ENCODE measurements around the gene ZBTB9.

ZBTB9 gene

GRCh38 chr6:33419580-33420490 is 34.5 kb upstream of the ZBTB9 start, which contains the start of gene SYNGAP1:
Gene SYNGAP1 (plus strand): TSS chr6:33420065. CDS start chr6:33420265, 200 bp downstream.
- DNase-seq: no peak

- DNase-seq: no peak
Observed at GRCh38 chr6:33420491-33421343, 33.7 kb upstream of the ZBTB9 start.

GRCh38 chr6:33421344-33421643 is 33.1 kb upstream of the ZBTB9 start:
- no peak for DNase-seq

- no peak for DNase-seq
Observed at GRCh38 chr6:33423777-33424176, 30.6 kb upstream of the ZBTB9 start.

GRCh38 chr6:33424855-33425667 is 29.3 kb upstream of the ZBTB9 start:
- DNase-seq: no peak

- peak; percentile 71 for DNase-seq
Observed at GRCh38 chr6:33425668-33426577, 28.5 kb upstream of the ZBTB9 start.

GRCh38 chr6:33426590-33427511 is 27.5 kb upstream of the ZBTB9 start:
- no peak for DNase-seq

GRCh38 chr6:33427585-33428223 is 26.7 kb upstream of the ZBTB9 start:
- DNase-seq: no peak

- DNase-seq: no peak
Observed at GRCh38 chr6:33428224-33428965, 26.0 kb upstream of the ZBTB9 start.

- DNase-seq: no peak
Observed at GRCh38 chr6:33428966-33429749, 25.2 kb upstream of the ZBTB9 start.

- no peak for DNase-seq
Observed at GRCh38 chr6:33429750-33430052, 24.7 kb upstream of the ZBTB9 start.

GRCh38 chr6:33430334-33430733 is 24.0 kb upstream of the ZBTB9 start:
- no peak for DNase-seq

GRCh38 chr6:33430991-33431879 is 23.1 kb upstream of the ZBTB9 start:
- DNase-seq: no peak

GRCh38 chr6:33431880-33432541 is 22.4 kb upstream of the ZBTB9 start:
- DNase-seq: no peak

- no peak for DNase-seq
Observed at GRCh38 chr6:33432546-33432945, 21.8 kb upstream of the ZBTB9 start.

- no peak for DNase-seq
Observed at GRCh38 chr6:33433001-33433543, 21.3 kb upstream of the ZBTB9 start.
